Cardiac muscle cell (in vitro differentiated cells and primary cell): ENCODE measurements around the gene SF3A2. TPM values are rescaled to one million over a fixed set of nuclear protein-coding genes. Genes with fewer than 3 reads are reported as not detected.
A peak's percentile ranks its signal among the peaks of the same experiment; 100 is the strongest.

Source experiments
- DNase-seq, 2 donors: peaks; one replicate each; pipeline versions ENCODE4 v3.0.0 to v3.0.0-alpha.2; 2010 to 2017; ENCODE audit warnings: low read depth in 1 of 2, low spot score in 1 of 2
- H3K27ac ChIP-seq: fragments of 200-600 bp; sonication (generic); 2 replicates; pipeline ENCODE4 v1.5.1; 2016
- H3K27me3 ChIP-seq: fragments of 200-600 bp; sonication (generic); 2 replicates; pipeline ENCODE4 v1.6.0; 2016; ENCODE audit warnings: control low read depth
- H3K36me3 ChIP-seq: fragments of 200-600 bp; sonication (generic); 2 replicates; pipeline ENCODE4 v1.5.1; 2016; ENCODE audit warnings: control low read depth
- H3K4me1 ChIP-seq: fragments of 200-600 bp; sonication (generic); 2 replicates; pipeline ENCODE4 v1.8.1; 2017; ENCODE audit warnings: low read depth, mild to moderate bottlenecking, mixed run types
- H3K4me3 ChIP-seq: fragments of 200-600 bp; sonication (generic); 2 replicates; pipeline ENCODE4 v1.5.1; 2016; ENCODE audit warnings: mild to moderate bottlenecking
- H3K9me3 ChIP-seq: fragments of 200-600 bp; sonication (generic); 2 replicates; pipeline ENCODE4 v1.5.1; 2017; ENCODE audit warnings: low read depth, mild to moderate bottlenecking, control low read depth
- CTCF ChIP-seq: IDR thresholded peaks from 2 replicates; pipeline ENCODE4 v1.5.1; 2012; ENCODE audit warnings: low read depth, mild to moderate bottlenecking, low read length
- polyA plus RNA-seq: library from polyadenylated mRNA; unstranded; fragments of >200 nt; fragmentation: Nextera tagmentation; extraction: Ambion mirVana; gene quantifications from 2 replicates; pipeline ENCODE4 v1.2.1, GENCODE V29; 2016
- total RNA-seq: library from RNA; depleted of rRNA; stranded (reverse); fragments of >200 nt; gene quantifications from 2 replicates; pipeline ENCODE4 v1.2.3, GENCODE V29; 2016

The SF3A2 gene
- total and polyA plus RNA-seq, 2 experiments from 2014 or later, result 60.6 to 111 TPM

GRCh38 chr19:2270423-2271233 is 34.0 kb downstream of the SF3A2 start:
- Histone ChIP-seq H3K27me3 (no peaks in the 10 kb centered on the region), H3K36me3 (peaks cover 7% of the 10 kb centered on the region), H3K4me3 (peak overlapping the region; percentile 96), H3K9me3 (no peaks in the 10 kb centered on the region), H3K4me1 (peaks cover 6% of the 10 kb centered on the region), H3K27ac (peak overlapping the region; percentile 89)
- DNase-seq, result peak; percentile 56 to 92
- no peak for TF ChIP-seq CTCF

- Histone ChIP-seq H3K27me3 (no peaks in the 10 kb centered on the region), H3K4me3 (peak overlapping the region; percentile 96), H3K36me3 (peaks cover 7% of the 10 kb centered on the region), H3K4me1 (peaks cover 6% of the 10 kb centered on the region), H3K27ac (peak overlapping the region; percentile 89), H3K9me3 (no peaks in the 10 kb centered on the region)
- DNase-seq, result peak in 1 of 2 donors; percentile 78
- no peak for TF ChIP-seq CTCF
Measured at GRCh38 chr19:2271234-2272103, 34.8 kb downstream of the SF3A2 start.

- Histone ChIP-seq H3K9me3 (no peaks in the 10 kb centered on the region), H3K4me1 (peaks cover 6% of the 10 kb centered on the region), H3K27me3 (no peaks in the 10 kb centered on the region), H3K27ac (peak overlapping the region; percentile 15), H3K4me3 (peak overlapping the region; percentile 18), H3K36me3 (peaks cover 7% of the 10 kb centered on the region)
- TF ChIP-seq CTCF, result peak; percentile 96
- DNase-seq, result peak; percentile 86
Measured at GRCh38 chr19:2273356-2274184, 36.9 kb downstream of the SF3A2 start.

GRCh38 chr19:2274185-2274711 is 37.6 kb downstream of the SF3A2 start:
- no peak overlapping the region for H3K4me3 ChIP-seq
- DNase-seq, result no peak
- TF ChIP-seq CTCF, result no peak
- peaks cover 6% of the 10 kb centered on the region for H3K4me1 ChIP-seq
- H3K27ac ChIP-seq, result no peak overlapping the region
- no peaks in the 10 kb centered on the region for H3K9me3 ChIP-seq
- H3K36me3 ChIP-seq, result peaks cover 7% of the 10 kb centered on the region
- no peaks in the 10 kb centered on the region for H3K27me3 ChIP-seq
